ENCODE results near the gene CLMN.

CLMN gene

GRCh38 chr14:95164506-95164905, 155.2 kb downstream of the CLMN start:
- DNase-seq (ENCODE audit: insufficient read length, low spot score) = no peak
- no peak for TF ChIP-seq PAX5 (IDR thresholded peaks at IDR 0.05; ENCODE audit: insufficient read depth, low read length, severe bottlenecking)
- TF ChIP-seq POLR2AphosphoS5 (IDR thresholded peaks at IDR 0.05; ENCODE audit: low read depth, low read length) = no peak
- no peak for TF ChIP-seq POU2F2 (IDR thresholded peaks at IDR 0.05; ENCODE audit: low read depth, low read length)
- TF ChIP-seq TAF1 (IDR thresholded peaks at IDR 0.05; ENCODE audit: low read depth, low read length) = no peak
- no peak for TF ChIP-seq SPI1 (IDR thresholded peaks at IDR 0.05; ENCODE audit: low read depth, low read length)
- TF ChIP-seq POLR2A (IDR thresholded peaks at IDR 0.05; ENCODE audit: low read depth, low read length) = no peak
- no peak for FAIRE-seq

- no peak for FAIRE-seq
- TF ChIP-seq TAF1 (IDR thresholded peaks at IDR 0.05; ENCODE audit: low read depth, low read length) = no peak
- no peak for TF ChIP-seq PAX5 (IDR thresholded peaks at IDR 0.05; ENCODE audit: insufficient read depth, low read length, severe bottlenecking)
- TF ChIP-seq POU2F2 (IDR thresholded peaks at IDR 0.05; ENCODE audit: low read depth, low read length) = no peak
- TF ChIP-seq SPI1 (IDR thresholded peaks at IDR 0.05; ENCODE audit: low read depth, low read length) = no peak
- DNase-seq (ENCODE audit: insufficient read length, low spot score) = no peak
Observed at GRCh38 chr14:95163666-95164065, 156.0 kb downstream of the CLMN start.

- FAIRE-seq = no peak
- DNase-seq (ENCODE audit: insufficient read length, low spot score) = no peak
- TF ChIP-seq POU2F2 (IDR thresholded peaks at IDR 0.05; ENCODE audit: low read depth, low read length) (no peak), POLR2A (IDR thresholded peaks at IDR 0.05; ENCODE audit: low read depth, low read length) (no peak), TAF1 (IDR thresholded peaks at IDR 0.05; ENCODE audit: low read depth, low read length) (no peak), PAX5 (IDR thresholded peaks at IDR 0.05; ENCODE audit: insufficient read depth, low read length, severe bottlenecking) (no peak), POLR2AphosphoS5 (IDR thresholded peaks at IDR 0.05; ENCODE audit: low read depth, low read length) (no peak), SPI1 (IDR thresholded peaks at IDR 0.05; ENCODE audit: low read depth, low read length) (no peak)
Observed at GRCh38 chr14:95163132-95163531, 156.6 kb downstream of the CLMN start.

- TF ChIP-seq POLR2A (IDR thresholded peaks at IDR 0.05; ENCODE audit: low read depth, low read length) (no peak), PAX5 (IDR thresholded peaks at IDR 0.05; ENCODE audit: insufficient read depth, low read length, severe bottlenecking) (no peak), POLR2AphosphoS5 (IDR thresholded peaks at IDR 0.05; ENCODE audit: low read depth, low read length) (no peak)
- FAIRE-seq (no peak), DNase-seq (ENCODE audit: insufficient read length, low spot score) (no peak)
Observed at GRCh38 chr14:95162641-95163040, 157.1 kb downstream of the CLMN start.

GRCh38 chr14:95157327-95158189, 162.2 kb downstream of the CLMN start, which contains the start of gene DICER1:
TSS of gene DICER1 (minus strand) at chr14:95157529. CDS start at chr14:95133458, 24,071 bp downstream.
- TF ChIP-seq TAF1 (IDR thresholded peaks at IDR 0.05; ENCODE audit: low read depth, low read length) (peak; percentile 14; the same call in 1 of the 2 replicates), PAX5 (IDR thresholded peaks at IDR 0.05; ENCODE audit: insufficient read depth, low read length, severe bottlenecking) (no peak), POLR2A (IDR thresholded peaks at IDR 0.05; ENCODE audit: low read depth, low read length) (peak; percentile 39), POU2F2 (IDR thresholded peaks at IDR 0.05; ENCODE audit: low read depth, low read length) (peak; percentile 40; the same call in 1 of the 2 replicates), SPI1 (IDR thresholded peaks at IDR 0.05; ENCODE audit: low read depth, low read length) (peak; percentile 51; the same call in 1 of the 2 replicates), POLR2AphosphoS5 (IDR thresholded peaks at IDR 0.05; ENCODE audit: low read depth, low read length) (peak; percentile 51; the same call in 1 of the 2 replicates)
- peak; percentile 94 for DNase-seq (ENCODE audit: insufficient read length, low spot score)
- peak; percentile 94 for FAIRE-seq

- DNase-seq (ENCODE audit: insufficient read length, low spot score) (no peak), FAIRE-seq (no peak)
- TF ChIP-seq POU2F2 (IDR thresholded peaks at IDR 0.05; ENCODE audit: low read depth, low read length) (no peak), TAF1 (IDR thresholded peaks at IDR 0.05; ENCODE audit: low read depth, low read length) (peak; percentile 39; the same call in 1 of the 2 replicates)
Observed at GRCh38 chr14:95157048-95157326, 162.7 kb downstream of the CLMN start.

- FAIRE-seq = peak; percentile 54
- DNase-seq (ENCODE audit: insufficient read length, low spot score) = peak; percentile 8
- no peak for TF ChIP-seq POU2F2 (IDR thresholded peaks at IDR 0.05; ENCODE audit: low read depth, low read length)
- TF ChIP-seq POLR2A (IDR thresholded peaks at IDR 0.05; ENCODE audit: low read depth, low read length) = no peak
- TF ChIP-seq SPI1 (IDR thresholded peaks at IDR 0.05; ENCODE audit: low read depth, low read length) = no peak
- no peak for TF ChIP-seq PAX5 (IDR thresholded peaks at IDR 0.05; ENCODE audit: insufficient read depth, low read length, severe bottlenecking)
- TF ChIP-seq TAF1 (IDR thresholded peaks at IDR 0.05; ENCODE audit: low read depth, low read length) = no peak
- no peak for TF ChIP-seq POLR2AphosphoS5 (IDR thresholded peaks at IDR 0.05; ENCODE audit: low read depth, low read length)
Observed at GRCh38 chr14:95156161-95157047, 163.3 kb downstream of the CLMN start.

- FAIRE-seq (peak; percentile 54), DNase-seq (ENCODE audit: insufficient read length, low spot score) (no peak)
- TF ChIP-seq PAX5 (IDR thresholded peaks at IDR 0.05; ENCODE audit: insufficient read depth, low read length, severe bottlenecking) (no peak), SPI1 (IDR thresholded peaks at IDR 0.05; ENCODE audit: low read depth, low read length) (no peak), POLR2AphosphoS5 (IDR thresholded peaks at IDR 0.05; ENCODE audit: low read depth, low read length) (no peak), POLR2A (IDR thresholded peaks at IDR 0.05; ENCODE audit: low read depth, low read length) (no peak), POU2F2 (IDR thresholded peaks at IDR 0.05; ENCODE audit: low read depth, low read length) (no peak), TAF1 (IDR thresholded peaks at IDR 0.05; ENCODE audit: low read depth, low read length) (no peak)
Observed at GRCh38 chr14:95155045-95155444, 164.7 kb downstream of the CLMN start.

- FAIRE-seq = no peak
- TF ChIP-seq SPI1 (IDR thresholded peaks at IDR 0.05; ENCODE audit: low read depth, low read length) = no peak
- TF ChIP-seq POU2F2 (IDR thresholded peaks at IDR 0.05; ENCODE audit: low read depth, low read length) = no peak
- TF ChIP-seq POLR2A (IDR thresholded peaks at IDR 0.05; ENCODE audit: low read depth, low read length) = no peak
- no peak for TF ChIP-seq PAX5 (IDR thresholded peaks at IDR 0.05; ENCODE audit: insufficient read depth, low read length, severe bottlenecking)
- no peak for TF ChIP-seq POLR2AphosphoS5 (IDR thresholded peaks at IDR 0.05; ENCODE audit: low read depth, low read length)
- no peak for TF ChIP-seq TAF1 (IDR thresholded peaks at IDR 0.05; ENCODE audit: low read depth, low read length)
- no peak for DNase-seq (ENCODE audit: insufficient read length, low spot score)
Observed at GRCh38 chr14:95153866-95154265, 165.8 kb downstream of the CLMN start.

All from GM12891 (cell line).